ENCODE measurements around the gene SLC8B1. TPM values are rescaled to one million over a fixed set of nuclear protein-coding genes. Genes with fewer than 3 reads are reported as not detected.

Gene SLC8B1
- total and polyA plus RNA-seq, 2 of the 4 experiments (the other 2 are of a cell fraction): 4.1 to 10.2 TPM

- H2AFZ ChIP-seq (replicated peaks; ENCODE audit: low read length, poor library complexity): no peak overlapping the region
- no peak overlapping the region for H2BK120ac ChIP-seq (ENCODE audit: low read depth, low read length)
- H3K4me2 ChIP-seq (ENCODE audit: low read depth, low read length): no peak overlapping the region
- no peak overlapping the region for H4K5ac ChIP-seq (ENCODE audit: low read depth, low read length)
- BruUV-seq (replicated peaks): no TSS peak
- peaks cover 1% of the 10 kb centered on the region; the same call in 1 of the 2 replicates for H3K36me3 ChIP-seq (ENCODE audit: control insufficient read depth, insufficient read depth, low read length)
- H2AK5ac ChIP-seq (ENCODE audit: low read depth, low read length): no peak overlapping the region
- H2AK9ac ChIP-seq (replicated peaks; ENCODE audit: low read depth, low read length, poor library complexity): no peak overlapping the region
- no peak for TF ChIP-seq CHD1 (IDR thresholded peaks at IDR 0.05; ENCODE audit: low read depth, low read length)
- no peak for TF ChIP-seq CEBPB (IDR thresholded peaks at IDR 0.05; ENCODE audit: low read depth, low read length)
- TF ChIP-seq CTCF (conservative IDR thresholded peaks at IDR 0.05; ENCODE audit: low read depth, low read length): no peak
- no peak for TF ChIP-seq MXI1 (IDR thresholded peaks at IDR 0.05; ENCODE audit: borderline replicate concordance, low read depth, low read length)
- TF ChIP-seq ELK1 (IDR thresholded peaks at IDR 0.05; ENCODE audit: borderline replicate concordance, low read depth, low read length): no peak
- no peak for TF ChIP-seq MAZ (IDR thresholded peaks at IDR 0.05; ENCODE audit: borderline replicate concordance, low read depth, low read length)
- no peak for TF ChIP-seq RCOR1 (IDR thresholded peaks at IDR 0.05; ENCODE audit: insufficient replicate concordance, low read length)
- no peak for TF ChIP-seq FOS (IDR thresholded peaks at IDR 0.05; ENCODE audit: low read depth, low read length)
- TF ChIP-seq SMC3 (IDR thresholded peaks at IDR 0.05; ENCODE audit: low read depth, low read length): no peak
- TF ChIP-seq USF2 (IDR thresholded peaks at IDR 0.05; ENCODE audit: low read depth, low read length): no peak
- TF ChIP-seq POLR2A (IDR thresholded peaks at IDR 0.05; ENCODE audit: low read depth, low read length): no peak
- no peak for TF ChIP-seq MAFK (IDR thresholded peaks at IDR 0.05; ENCODE audit: low read depth, low read length)
- TF ChIP-seq NFE2L2 (IDR thresholded peaks at IDR 0.05; ENCODE audit: low read depth, low read length): no peak
- TF ChIP-seq RAD21 (IDR thresholded peaks at IDR 0.05; ENCODE audit: low read length): no peak
- TF ChIP-seq RFX5 (IDR thresholded peaks at IDR 0.05; ENCODE audit: low read depth, low read length): no peak
- TF ChIP-seq BHLHE40 (IDR thresholded peaks at IDR 0.05; ENCODE audit: low read depth, low read length): no peak
- peaks cover 15% of the 10 kb centered on the region; the same call in 1 of the 2 replicates for H3K9me1 ChIP-seq (ENCODE audit: insufficient read depth, low read length)
- H4K91ac ChIP-seq (ENCODE audit: insufficient read depth, low read depth, low read length): no peak overlapping the region
- no peak overlapping the region for H3K56ac ChIP-seq (ENCODE audit: extremely low read depth, insufficient read depth, low read length)
- in situ Hi-C loops (cut with MboI; ENCODE audit: low sequenced_read_pairs): no loop called here
- ATAC-seq (ENCODE audit: low read depth) (no peak), DNase-seq (no peak)
- dilution Hi-C loops (cut with HindIII; ENCODE audit: low sequenced_read_pairs, unreplicated experiment): no loop called here
- peaks cover 2% of the 10 kb centered on the region; the same call in 1 of the 2 replicates for H3K9me3 ChIP-seq (ENCODE audit: control insufficient read depth, insufficient read depth, low read length)
- intact Hi-C loops (cut with micrococcal nuclease): no loop called here
- POLR2A ChIA-PET (ENCODE audit: unreplicated experiment): no interaction called here
- no peak overlapping the region for H2BK5ac ChIP-seq (ENCODE audit: low read depth, low read length, poor library complexity, severe bottlenecking)
- no peak overlapping the region for H3K23ac ChIP-seq (ENCODE audit: low read depth, low read length)
- H3K27ac ChIP-seq (ENCODE audit: insufficient read depth, low read length): no peak overlapping the region
- no peaks in the 10 kb centered on the region for H3K27me3 ChIP-seq (ENCODE audit: control insufficient read depth, insufficient read depth, low read length)
- H4K20me1 ChIP-seq (ENCODE audit: insufficient read depth, low read length): no peaks in the 10 kb centered on the region; the same call in 1 of the 2 replicates
- CTCF ChIA-PET: no interaction called here
- H4K8ac ChIP-seq (ENCODE audit: low read depth in 2 of 2, low read length in 2 of 2): no peak overlapping the region
- H3K4ac ChIP-seq (ENCODE audit: low read depth, low read length): no peak overlapping the region
- no peak overlapping the region for H3K4me3 ChIP-seq (ENCODE audit: insufficient read depth, low read depth, low read length)
- H3K18ac ChIP-seq (ENCODE audit: low read depth, low read length): no peak overlapping the region
- peaks cover 14% of the 10 kb centered on the region for H3K4me1 ChIP-seq (ENCODE audit: control insufficient read depth, insufficient read depth, low read length)
- H2BK15ac ChIP-seq (ENCODE audit: low read depth, low read length): no peak overlapping the region
- H3K79me1 ChIP-seq (ENCODE audit: low read depth in 1 of 2, low read length in 2 of 2): 0 out of 4 replicates have a peak, but pooled peaks cover 0 to 6% of the 10 kb centered on the region in 2 experiments
- H3K14ac ChIP-seq (replicated peaks; ENCODE audit: low read depth, low read length): no peak overlapping the region
- no peak overlapping the region for H2BK20ac ChIP-seq (ENCODE audit: low read depth, low read length)
- no peak overlapping the region for H3K9ac ChIP-seq (ENCODE audit: low read depth, low read length)
- 96% methylated on average over 5 of the region's 6 CpGs; no CpG with 5 or more reads in 1 of the 2 experiments for WGBS, 2 experiments (ENCODE audit: extremely low coverage in 2 of 2, insufficient read length in 1 of 2)
Observed at GRCh38 chr12:113250045-113250444, 84.9 kb downstream of the SLC8B1 start.

Measured in IMR-90 (cell line).